GM12872 (cell line): ENCODE data around the gene RGCC.

Experiments
- CTCF ChIP-seq: IDR thresholded peaks from 3 replicates; pipeline ENCODE4 v1.5.1; 2011; ENCODE audit warnings: low read depth, mild to moderate bottlenecking, low read length, moderate library complexity; ENCODE audit not compliant: insufficient read depth

The RGCC gene

GRCh38 chr13:41463838-41464602 lies 6.7 kb downstream of the RGCC start:
- TF ChIP-seq CTCF = no peak

- no peak for TF ChIP-seq CTCF
These were observed 8.0 kb downstream of the RGCC start for GRCh38 chr13:41465241-41465847.

- TF ChIP-seq CTCF = no peak
These were observed 8.6 kb downstream of the RGCC start for GRCh38 chr13:41465898-41466320.

GRCh38 chr13:41467425-41467945 lies 10.1 kb downstream of the RGCC start:
- TF ChIP-seq CTCF = no peak

GRCh38 chr13:41468631-41469030 lies 11.3 kb downstream of the RGCC start:
- no peak for TF ChIP-seq CTCF

- no peak for TF ChIP-seq CTCF
These were observed 12.8 kb downstream of the RGCC start for GRCh38 chr13:41470196-41470595.

GRCh38 chr13:41471785-41472184 lies 14.4 kb downstream of the RGCC start:
- no peak for TF ChIP-seq CTCF
